GM12891 (cell line): ENCODE results near the gene PSAP.
"Not testable (repeated sequence)": the region's sequence is repeated elsewhere in the genome, so short reads cannot be mapped to it uniquely, and the experiment has no call there.

ENCODE experiments used
- PAX5 ChIP-seq: IDR thresholded peaks from 2 replicates; pipeline ENCODE4 v1.6.1; 2011; ENCODE audit warnings: low read length, moderate library complexity, mild to moderate bottlenecking; ENCODE audit not compliant: insufficient read depth, severe bottlenecking
- POLR2A ChIP-seq: IDR thresholded peaks from 2 replicates; pipeline ENCODE4 v1.6.1; 2011; ENCODE audit warnings: low read depth, low read length, control low read depth
- POLR2AphosphoS5 ChIP-seq: IDR thresholded peaks from 2 replicates; pipeline ENCODE4 v1.6.1; 2011; ENCODE audit warnings: low read depth, low read length, control low read depth
- SPI1 ChIP-seq: IDR thresholded peaks from 2 replicates; pipeline ENCODE4 v1.6.1; 2011; ENCODE audit warnings: low read depth, low read length, control low read depth
- TAF1 ChIP-seq: IDR thresholded peaks from 2 replicates; pipeline ENCODE4 v1.6.1; 2011; ENCODE audit warnings: low read depth, low read length, control low read depth

DNA sequence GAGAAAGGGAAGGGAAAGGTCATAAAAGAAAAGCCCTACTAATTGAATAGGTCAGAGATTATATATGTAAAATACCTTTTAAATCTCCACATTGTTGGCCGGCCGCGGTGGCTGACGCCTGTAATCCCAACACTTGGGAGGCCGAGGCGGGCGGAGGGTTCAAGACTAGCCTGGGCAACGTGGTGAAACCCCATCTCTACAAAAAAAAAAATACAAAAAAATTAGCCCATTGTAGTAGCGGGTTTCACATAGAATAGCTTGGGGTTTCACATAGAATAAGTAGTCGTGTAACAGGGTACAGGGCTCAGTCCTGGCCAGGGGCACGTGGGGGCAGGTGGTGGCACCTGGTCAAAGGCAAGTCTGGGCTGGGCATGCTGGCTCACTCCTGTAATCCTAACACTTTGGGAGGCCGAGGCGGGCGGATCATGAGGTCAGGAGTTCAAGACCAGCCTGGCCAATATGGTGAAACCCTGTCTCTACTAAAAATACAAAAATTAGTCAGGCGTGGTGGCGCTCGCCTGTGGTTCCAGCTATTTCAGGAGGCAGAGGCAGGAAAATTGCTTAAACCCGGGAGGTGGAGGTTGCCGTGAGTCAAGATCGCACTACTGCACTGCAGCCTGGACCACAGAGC lies 529 bp upstream of the PSAP start:
- not testable (repeated sequence) for TF ChIP-seq POLR2AphosphoS5, TAF1, POLR2A, PAX5, SPI1
